HG02798 (cell line): ENCODE results near the gene RFX1.
"Not testable (repeated sequence)": the region's sequence is repeated elsewhere in the genome, so short reads cannot be mapped to it uniquely, and the experiment has no call there.

Experiments used
- ATAC-seq: cut with Tn5 transposase; IDR thresholded peaks from one replicate; pipeline ENCODE4 v1.9.1; 2021; ENCODE audit warnings: mild to moderate bottlenecking; ENCODE audit not compliant: unreplicated experiment, poor library complexity

The RFX1 gene

GRCh38 chr19:14006085-14006765 lies at the start of gene RFX1:
Gene RFX1 (minus strand): TSS chr19:14006320. CDS start chr19:13993843, 12,477 bp downstream.
- ATAC-seq: peak; percentile 78

DNA sequence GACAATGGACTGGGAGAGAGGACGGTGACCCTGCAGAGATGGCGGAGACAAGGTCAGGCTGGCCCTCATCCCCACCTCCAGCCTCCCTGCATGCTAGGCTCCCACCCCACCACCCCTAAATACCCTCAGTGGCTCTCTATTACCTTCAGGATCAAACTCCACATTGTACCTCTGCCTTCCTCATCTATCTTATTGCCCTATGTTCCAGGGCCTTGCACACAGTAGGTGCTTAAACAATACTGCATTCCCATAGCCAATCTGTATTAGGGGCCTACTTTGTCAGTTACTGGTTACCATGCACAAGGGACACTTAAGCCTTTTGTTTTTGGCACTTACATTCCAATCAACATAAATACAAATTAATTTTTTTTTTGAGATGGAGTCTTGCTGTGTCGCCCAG lies 49.3 kb upstream of the RFX1 start:
- no peak for ATAC-seq

GRCh38 chr19:14054721-14055120 lies 48.6 kb upstream of the RFX1 start:
- no peak for ATAC-seq

GRCh38 chr19:14054099-14054498 lies 48.0 kb upstream of the RFX1 start:
- ATAC-seq: no peak

- ATAC-seq: no peak
These were observed 47.4 kb upstream of the RFX1 start for GRCh38 chr19:14053500-14053899.

DNA sequence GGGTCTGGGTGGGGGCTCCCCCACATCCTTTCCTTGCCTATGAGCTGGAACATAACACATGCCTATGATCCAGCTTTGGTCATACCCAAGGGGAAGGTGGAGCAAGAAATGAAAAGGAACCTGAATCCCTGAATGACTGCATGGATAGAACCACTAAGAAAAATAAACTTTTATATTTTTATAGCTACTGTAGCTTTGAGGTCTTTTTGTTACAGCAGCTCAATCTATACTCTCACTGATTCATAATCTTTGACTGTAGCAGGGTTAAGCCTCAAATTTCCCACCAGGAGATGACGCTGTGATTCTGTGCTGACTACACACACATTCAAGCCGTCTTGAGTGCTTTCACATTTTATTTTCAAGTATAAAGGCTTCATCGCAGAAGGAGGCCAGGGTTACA lies 46.9 kb upstream of the RFX1 start:
- no peak for ATAC-seq

DNA sequence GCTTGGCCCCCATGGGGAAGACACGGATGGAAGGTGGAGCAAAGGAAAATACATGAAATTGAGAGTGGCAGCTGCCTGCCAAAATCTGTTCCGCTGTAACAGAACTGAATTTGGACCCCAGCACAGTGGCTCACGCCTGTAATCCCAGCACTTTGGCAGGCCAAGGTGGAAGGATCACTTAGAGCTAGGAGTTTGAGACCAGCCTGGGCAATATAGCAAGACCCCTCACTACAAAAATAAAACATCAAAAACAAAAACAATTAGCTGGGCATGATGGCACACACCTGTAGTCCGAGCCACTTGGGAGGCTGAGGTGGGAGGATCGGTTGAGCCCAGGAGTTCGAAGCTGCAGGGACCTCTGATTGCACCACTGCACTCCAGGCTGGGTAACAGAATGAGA lies 46.4 kb upstream of the RFX1 start:
- ATAC-seq: no peak

GRCh38 chr19:14051980-14052379 lies 45.9 kb upstream of the RFX1 start:
- ATAC-seq: no peak

DNA sequence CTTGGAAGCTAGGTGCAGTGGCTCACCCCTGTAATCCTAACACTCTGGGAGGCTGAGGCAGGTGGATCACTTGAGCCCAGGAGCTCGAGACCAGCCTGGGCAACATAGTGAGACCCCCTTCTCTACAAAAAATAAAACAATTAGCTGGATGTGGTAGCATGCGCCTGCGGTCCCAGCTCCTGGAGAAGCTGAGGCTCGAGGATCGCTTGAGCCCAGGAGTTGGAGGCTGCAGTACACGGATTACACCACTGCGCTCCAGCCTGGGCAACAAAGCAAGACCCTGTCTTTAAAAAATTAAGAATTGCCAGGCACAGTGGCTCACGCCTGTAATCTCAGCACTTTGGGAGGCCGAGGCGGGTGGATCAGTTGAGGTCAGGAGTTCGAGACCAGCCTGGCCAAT lies 44.8 kb upstream of the RFX1 start:
- not testable (repeated sequence) for ATAC-seq

- no peak for ATAC-seq
These were observed 44.4 kb upstream of the RFX1 start for GRCh38 chr19:14050512-14050911.

DNA sequence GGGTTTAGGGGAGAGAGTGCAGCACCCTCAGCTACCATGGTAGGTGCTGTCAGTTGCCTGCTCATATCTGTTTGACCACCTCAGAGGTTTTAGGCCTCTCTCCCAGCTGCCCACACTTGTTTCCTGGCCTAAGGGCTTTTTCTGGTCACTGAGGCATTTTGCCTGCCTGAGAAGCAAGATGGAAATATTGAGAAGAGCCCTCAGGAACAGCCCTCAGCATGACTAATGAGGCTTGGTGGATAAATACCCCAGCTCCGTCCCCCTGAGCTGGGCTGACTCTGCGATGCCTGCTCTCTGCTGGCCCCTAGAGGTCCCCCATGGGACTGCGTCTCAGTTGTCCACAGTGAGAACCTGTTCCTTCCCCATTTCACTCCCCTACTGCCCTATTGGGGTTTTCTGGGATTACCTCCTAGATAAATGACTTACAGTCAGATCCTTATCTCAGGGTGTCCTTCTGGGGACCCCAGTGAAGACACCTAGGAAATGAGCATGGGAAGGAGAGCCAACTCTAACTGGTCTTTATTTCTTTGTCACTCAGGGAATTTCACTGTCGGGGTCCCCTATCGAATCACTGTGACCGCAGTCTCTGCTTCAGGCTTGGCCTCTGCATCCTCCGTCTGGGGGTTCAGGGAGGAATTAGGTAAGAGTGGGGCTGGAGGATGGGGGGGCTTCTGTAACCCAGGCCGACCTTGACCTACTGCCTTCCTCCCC lies 42.5 kb upstream of the RFX1 start:
- no peak for ATAC-seq

DNA sequence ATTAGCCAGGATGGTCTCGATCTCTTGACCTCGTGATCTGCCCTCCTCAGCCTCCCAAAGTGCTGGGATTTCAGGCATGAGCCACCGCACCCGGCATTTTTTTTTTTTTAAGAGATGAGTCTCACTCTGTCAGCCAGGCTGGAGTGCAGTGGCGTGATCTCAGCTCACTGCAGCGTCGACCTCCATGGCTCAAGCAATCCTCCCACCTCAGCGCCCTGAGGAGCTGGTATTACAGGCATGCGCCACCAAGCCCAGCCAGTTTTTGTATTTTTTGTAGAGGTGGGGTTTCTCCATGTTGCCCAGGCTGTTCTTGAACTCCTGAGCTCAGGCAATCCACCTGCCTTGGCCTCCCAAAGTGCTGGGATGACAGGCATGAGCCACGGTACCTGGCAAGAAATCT lies 41.7 kb upstream of the RFX1 start:
- ATAC-seq: not testable (repeated sequence)

GRCh38 chr19:14042659-14043608 lies 36.8 kb upstream of the RFX1 start:
- ATAC-seq: not testable (repeated sequence)

DNA sequence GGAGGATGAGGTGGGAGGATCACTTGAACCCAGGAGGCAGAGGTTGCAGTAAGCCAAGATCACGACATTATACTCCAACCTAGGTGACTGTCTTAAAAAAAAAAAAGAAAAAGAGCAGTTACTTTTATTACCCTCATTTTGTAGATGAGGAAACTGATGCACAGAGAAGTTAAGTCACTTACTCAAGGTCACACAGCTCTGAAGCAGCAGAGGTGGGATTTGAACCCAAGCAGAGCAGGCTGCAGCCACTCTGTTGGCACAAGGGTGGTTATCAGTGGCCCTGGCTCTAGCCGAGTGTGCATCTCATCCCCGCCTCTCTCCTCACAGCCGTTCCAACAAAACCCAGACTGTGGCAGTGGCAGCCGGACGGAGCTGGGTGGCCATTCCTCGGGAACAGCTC lies 33.1 kb upstream of the RFX1 start:
- no peak for ATAC-seq

GRCh38 chr19:14035706-14036105 lies 29.6 kb upstream of the RFX1 start:
- ATAC-seq: no peak

- ATAC-seq: not testable (repeated sequence)
These were observed 29.0 kb upstream of the RFX1 start for GRCh38 chr19:14035159-14035558.

DNA sequence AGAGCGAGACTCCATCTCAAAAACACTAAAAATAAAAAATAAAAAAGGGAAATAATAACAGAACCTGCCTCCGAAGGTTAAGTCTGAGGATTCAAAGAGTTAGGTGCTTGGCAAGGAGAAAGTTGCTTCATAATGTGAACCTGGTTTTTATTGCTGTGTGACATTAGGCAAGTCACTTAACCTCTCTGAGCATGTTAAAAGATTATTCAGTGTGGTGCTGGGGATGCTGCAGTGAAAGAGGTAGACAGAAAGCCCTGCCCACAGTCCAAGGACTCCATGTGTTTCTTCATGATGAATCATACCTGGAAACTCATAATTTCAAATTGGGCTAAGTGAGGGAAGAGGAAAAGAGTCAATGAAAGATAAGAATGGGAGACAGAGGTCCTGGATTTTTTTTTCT lies 27.8 kb upstream of the RFX1 start:
- no peak for ATAC-seq

- peak; percentile 61 for ATAC-seq
These were observed 25.8 kb upstream of the RFX1 start, which contains the start of gene IL27RA for GRCh38 chr19:14031719-14032480. Gene IL27RA (plus strand): TSS chr19:14031762. CDS start chr19:14031873, 111 bp downstream.

GRCh38 chr19:14030997-14031718 lies 25.0 kb upstream of the RFX1 start:
- ATAC-seq: no peak
